Astrocyte of the spinal cord (primary cell): ENCODE data around the gene CATSPER1.

Source experiments
- DNase-seq: peaks from one replicate; pipeline ENCODE4 v3.0.0; 2011; ENCODE audit warnings: low read depth, low spot score
- H3K4me3 ChIP-seq: 2 replicates; pipeline ENCODE4 v1.5.1; 2011; ENCODE audit warnings: low read depth, mild to moderate bottlenecking, low read length, moderate library complexity
- CTCF ChIP-seq: IDR thresholded peaks from 2 replicates; pipeline ENCODE4 v1.5.1; 2012; ENCODE audit warnings: low read depth, mild to moderate bottlenecking, low read length, inconsistent platforms
- in situ Hi-C: cut with HindIII; loops from 2 replicates; pipeline ENCODE4 v1.10.0; 2017; ENCODE audit warnings: low sequenced_read_pairs

Gene CATSPER1

GRCh38 chr11:66055021-66055420, 28.7 kb upstream of the CATSPER1 start:
- in situ Hi-C loops: no loop called here
- no peak for TF ChIP-seq CTCF
- H3K4me3 ChIP-seq: no peak overlapping the region
- DNase-seq: no peak

- DNase-seq: no peak
- peak overlapping the region; percentile 94 for H3K4me3 ChIP-seq
- in situ Hi-C loops: no loop called here
- TF ChIP-seq CTCF: no peak
Measured at GRCh38 chr11:66052664-66052982, 26.3 kb upstream of the CATSPER1 start.

GRCh38 chr11:66051766-66052663, 25.7 kb upstream of the CATSPER1 start, which contains the start of gene SF3B2:
TSS of gene SF3B2 (plus strand) at chr11:66052364. CDS start at chr11:66052385, 21 bp downstream.
- H3K4me3 ChIP-seq: peak within 1 kb of the TSS; percentile 94
- in situ Hi-C loops: no loop called here
- peak; percentile 99 for DNase-seq
- TF ChIP-seq CTCF: no peak

GRCh38 chr11:66051371-66051765, 25.1 kb upstream of the CATSPER1 start:
- DNase-seq: no peak
- in situ Hi-C loops: no loop called here
- peak overlapping the region; percentile 94 for H3K4me3 ChIP-seq
- no peak for TF ChIP-seq CTCF

- no peak for DNase-seq
- in situ Hi-C loops: no loop called here
- TF ChIP-seq CTCF: no peak
- no peak overlapping the region for H3K4me3 ChIP-seq
Measured at GRCh38 chr11:66050581-66051231, 24.4 kb upstream of the CATSPER1 start.

- H3K4me3 ChIP-seq: peak within 1 kb of the TSS; percentile 29
- no peak for DNase-seq
- in situ Hi-C loops: no loop called here
- no peak for TF ChIP-seq CTCF
Measured at GRCh38 chr11:66048547-66049323, 22.5 kb upstream of the CATSPER1 start, which contains the start of gene GAL3ST3. TSS of gene GAL3ST3 (minus strand) at chr11:66049161. CDS start at chr11:66045415, 3,746 bp downstream.
